CD14-positive monocyte (primary cell): ENCODE data around the gene KNTC1. TPM values are rescaled to one million over a fixed set of nuclear protein-coding genes. Genes with fewer than 3 reads are reported as not detected.
A peak's percentile ranks its signal among the peaks of the same experiment; 100 is the strongest.

Source experiments
- DNase-seq, 3 donors: peaks; one replicate each; pipeline ENCODE4 v3.0.0-alpha.2; 2011 to 2022
- H2AFZ ChIP-seq: 2 replicates; pipeline ENCODE4 v1.6.0; 2012; ENCODE audit warnings: mild to moderate bottlenecking, low read depth, low read length, inconsistent platforms; ENCODE audit not compliant: insufficient read depth, poor library complexity, severe bottlenecking
- H3K27ac ChIP-seq, 2 donors: 1 replicate in 1 of 2; 2 replicates in 1 of 2; pipeline ENCODE4 v1.5.1; 2012 to 2013; ENCODE audit warnings: low read length in 2 of 2, control low read depth in 1 of 2, inconsistent platforms in 1 of 2, low read depth in 1 of 2, mild to moderate bottlenecking in 1 of 2
- H3K27me3 ChIP-seq, 2 donors: one replicate each; pipeline versions ENCODE4 v1.6.0 to v1.6.1; 2011 to 2013; ENCODE audit warnings: low read length in 2 of 2; ENCODE audit not compliant: control insufficient read depth in 2 of 2, insufficient read depth in 2 of 2
- H3K36me3 ChIP-seq, 2 donors: replicated peaks in 1 of 2; 1 replicate in 1 of 2; 2 replicates in 1 of 2; pipeline versions ENCODE4 v1.5.1 to v1.6.1; 2012 to 2013; ENCODE audit warnings: low read length in 2 of 2, control low read depth in 1 of 2, inconsistent platforms in 1 of 2, mild to moderate bottlenecking in 1 of 2; ENCODE audit not compliant: insufficient read depth in 2 of 2, control insufficient read depth in 1 of 2
- H3K4me1 ChIP-seq, 2 donors: 1 replicate in 1 of 2; 2 replicates in 1 of 2; pipeline versions ENCODE4 v1.5.1 to v1.6.1; 2012 to 2013; ENCODE audit warnings: low read length in 2 of 2, control low read depth in 1 of 2, inconsistent platforms in 1 of 2, mild to moderate bottlenecking in 1 of 2, moderate library complexity in 1 of 2; ENCODE audit not compliant: insufficient read depth in 2 of 2, control insufficient read depth in 1 of 2
- H3K4me2 ChIP-seq: replicated peaks from 2 replicates; pipeline ENCODE3; 2012; ENCODE audit warnings: low read length, moderate library complexity, mild to moderate bottlenecking; ENCODE audit not compliant: poor library complexity, severe bottlenecking; ENCODE audit errors: extremely low read depth
- H3K4me3 ChIP-seq, 3 experiments: fragments of 200-600 bp in 1 of 3; sonication (generic) in 1 of 3; replicated peaks in 1 of 3; 1 replicate in 2 of 3; 2 replicates in 1 of 3; pipeline ENCODE4 v1.5.1; 2011 to 2013; ENCODE audit warnings: low read length in 3 of 3, mild to moderate bottlenecking in 3 of 3, control low read depth in 2 of 3, low read depth in 2 of 3, inconsistent platforms in 1 of 3, moderate library complexity in 1 of 3
- H3K79me2 ChIP-seq: 2 replicates; pipeline ENCODE4 v1.6.0; 2012; ENCODE audit warnings: mild to moderate bottlenecking, control low read depth, inconsistent platforms, low read length, moderate library complexity; ENCODE audit not compliant: insufficient read depth
- H3K9ac ChIP-seq: 2 replicates; pipeline ENCODE4 v1.6.0; 2017; ENCODE audit warnings: low read length, mild to moderate bottlenecking; ENCODE audit not compliant: insufficient read depth, poor library complexity, severe bottlenecking
- H3K9me3 ChIP-seq, 2 donors: replicated peaks in 1 of 2; 1 replicate in 1 of 2; 2 replicates in 1 of 2; pipeline versions ENCODE4 v1.5.1 to v1.6.1; 2012 to 2013; ENCODE audit warnings: low read length in 2 of 2, control low read depth in 1 of 2; ENCODE audit not compliant: control insufficient read depth in 1 of 2, insufficient read depth in 1 of 2
- H4K20me1 ChIP-seq: 2 replicates; pipeline ENCODE4 v1.6.0; 2012; ENCODE audit warnings: mild to moderate bottlenecking, low read length, control low read depth, moderate library complexity; ENCODE audit not compliant: insufficient read depth
- H3K27ac Mint-ChIP-seq, 7 donors: one replicate each; pipeline ENCODE4 v1.8.0; 2020; ENCODE audit warnings: mild to moderate bottlenecking in 7 of 7, mixed read lengths in 7 of 7, moderate library complexity in 6 of 7, inconsistent platforms in 2 of 7
- H3K27me3 Mint-ChIP-seq, 3 donors: one replicate each; pipeline ENCODE4 v1.8.0; 2021 to 2022; ENCODE audit warnings: low read depth in 3 of 3, mild to moderate bottlenecking in 3 of 3, mixed read lengths in 3 of 3, moderate library complexity in 3 of 3, inconsistent platforms in 1 of 3
- H3K36me3 Mint-ChIP-seq, 2 donors: one replicate each; pipeline ENCODE4 v1.8.0; 2020; ENCODE audit warnings: mixed read lengths in 2 of 2, inconsistent platforms in 1 of 2, mild to moderate bottlenecking in 1 of 2
- H3K4me1 Mint-ChIP-seq: one replicate; pipeline ENCODE4 v1.8.0; 2020; ENCODE audit warnings: mild to moderate bottlenecking, mixed read lengths
- H3K4me3 Mint-ChIP-seq, 2 donors: one replicate each; pipeline ENCODE4 v1.8.0; 2020; ENCODE audit warnings: mild to moderate bottlenecking in 2 of 2, mixed read lengths in 2 of 2, moderate library complexity in 1 of 2
- H3K9me3 Mint-ChIP-seq, 7 donors: one replicate each; pipeline ENCODE4 v1.8.0; 2020 to 2022; ENCODE audit warnings: mixed read lengths in 7 of 7, mild to moderate bottlenecking in 6 of 7, moderate library complexity in 6 of 7, inconsistent platforms in 2 of 7
- CTCF ChIP-seq: fragments of 200-600 bp; IDR thresholded peaks from one replicate; pipeline ENCODE4 v1.8.0; 2022; ENCODE audit warnings: antibody characterized with exemption, mild to moderate bottlenecking
- WGBS: methylation state at CpG from one replicate; pipeline ENCODE4 v1.1.5; 2013; ENCODE audit warnings: missing lambda C conversion rate; ENCODE audit not compliant: insufficient coverage; 5-methylcytosine and 5-hydroxymethylcytosine counted together
- intact Hi-C, 2 donors: fragments of 100-400 bp; cut with micrococcal nuclease; formaldehyde crosslinking; loops; one replicate each; pipeline versions ENCODE4 v1.15.0 to v1.15.1; 2023
- polyA plus RNA-seq, 3 donors: library from polyadenylated mRNA; depleted of rRNA in 1 of 3; unstranded in 2 of 3; stranded (reverse) in 1 of 3; fragments of 300-500 nt in 2 of 3; fragments of >200 nt in 1 of 3; fragmentation: Illumina TruSeq in 2 of 3; gene quantifications; 1 replicate in 2 of 3; 2 replicates in 1 of 3; pipeline ENCODE4 v1.2.3, GENCODE V29; 2012 to 2021

KNTC1 gene
- polyA plus RNA-seq, 3 donors, result 0.65 to 10.3 (median 0.81) TPM

GRCh38 chr12:122661246-122661645, 134.2 kb downstream of the KNTC1 start:
- Mint-ChIP-seq H3K27me3 (peaks cover 2 to 9% (median 5%) of the 10 kb centered on the region in 3 donors), H3K4me3 (no peak overlapping the region), H3K9me3 (peaks cover 0 to 3% (median 0%) of the 10 kb centered on the region in 7 donors), H3K4me1 (peaks cover 21% of the 10 kb centered on the region), H3K27ac (peak overlapping the region in 2 of 7 donors; percentile 46 to 61), H3K36me3 (no peaks in the 10 kb centered on the region)
- Histone ChIP-seq H4K20me1 (no peaks in the 10 kb centered on the region), H3K36me3 (no peaks in the 10 kb centered on the region), H2AFZ (no peak overlapping the region), H3K79me2 (no peaks in the 10 kb centered on the region), H3K4me2 (no peak overlapping the region), H3K9me3 (no peaks in the 10 kb centered on the region), H3K9ac (no peak overlapping the region), H3K4me1 (peaks cover 9 to 11% of the 10 kb centered on the region in 2 donors), H3K27me3 (no peaks in the 10 kb centered on the region), H3K27ac (no peak overlapping the region), H3K4me3 (no peak overlapping the region)
- no peak for DNase-seq
- TF ChIP-seq CTCF, result no peak
- 92% methylated on average over 13 of the region's 16 CpGs for WGBS
- intact Hi-C loops, result no loop called here

- H3K27me3 Mint-ChIP-seq, result peaks cover 2 to 9% (median 5%) of the 10 kb centered on the region in 3 donors
These were observed 134.9 kb downstream of the KNTC1 start for GRCh38 chr12:122661938-122662337.

More at GRCh38 chr12:122661938-122662337, 134.9 kb downstream of the KNTC1 start:
- peaks cover 15% of the 10 kb centered on the region for H3K4me1 Mint-ChIP-seq
- Histone ChIP-seq H3K9me3 (no peaks in the 10 kb centered on the region), H2AFZ (no peak overlapping the region), H3K4me1 (peaks cover 9 to 11% of the 10 kb centered on the region in 2 donors), H3K4me3 (no peak overlapping the region), H3K36me3 (no peaks in the 10 kb centered on the region), H3K9ac (no peak overlapping the region), H4K20me1 (no peaks in the 10 kb centered on the region), H3K27me3 (no peaks in the 10 kb centered on the region), H3K27ac (no peak overlapping the region), H3K4me2 (no peak overlapping the region), H3K79me2 (no peaks in the 10 kb centered on the region)
- H3K36me3 Mint-ChIP-seq, result no peaks in the 10 kb centered on the region
- no peak for DNase-seq
- intact Hi-C loops, result no loop called here
- WGBS, result no CpG with 5 or more reads among the region's 3 CpGs
- H3K27ac Mint-ChIP-seq, result no peak overlapping the region
- H3K4me3 Mint-ChIP-seq, result no peak overlapping the region
- no peak for TF ChIP-seq CTCF
- peaks cover 0 to 3% (median 0%) of the 10 kb centered on the region in 7 donors for H3K9me3 Mint-ChIP-seq
